ENCODE data around the gene PLXNB3. TPM values are rescaled to one million over a fixed set of nuclear protein-coding genes. Genes with fewer than 3 reads are reported as not detected.

The PLXNB3 gene
- total RNA-seq, 2 experiments from 2014 or later, result not detected

GRCh38 chrX:153722704-153723350 lies 41.2 kb upstream of the PLXNB3 start:
- intact Hi-C loops (cut with micrococcal nuclease; ENCODE audit: unreplicated experiment), result no loop called here
- Histone ChIP-seq H2AFZ (ENCODE audit: low read length) (no peak overlapping the region), H3K79me2 (ENCODE audit: insufficient read depth, low read depth, low read length) (peaks cover 22% of the 10 kb centered on the region; the same call in 1 of the 2 replicates), H3K4me1 (ENCODE audit: insufficient read depth, low read length, poor library complexity, severe bottlenecking) (peaks cover 43% of the 10 kb centered on the region), H3K9me3 (ENCODE audit: low read length) (no peaks in the 10 kb centered on the region), H3K4me2 (ENCODE audit: low read length) (peak overlapping the region; percentile 93), H3K27ac (ENCODE audit: low read depth, low read length, poor library complexity, severe bottlenecking) (peak overlapping the region; percentile 76), H3K36me3 (ENCODE audit: insufficient read depth, low read length) (peaks cover 45% of the 10 kb centered on the region), H3K4me3 (ENCODE audit: low read depth, low read length, poor library complexity, severe bottlenecking) (peak overlapping the region; percentile 85), H4K20me1 (ENCODE audit: insufficient read depth, low read length) (no peaks in the 10 kb centered on the region), H3K9me2 (ENCODE audit: insufficient read depth, low read length) (no peaks in the 10 kb centered on the region)
- no TSS peak for BruUV-seq (replicated peaks)
- ChIA-PET CTCF (ENCODE audit: unreplicated experiment) (no interaction called here), POLR2A (no interaction called here)
- TF ChIP-seq CTCF (conservative IDR thresholded peaks at IDR 0.05; ENCODE audit: low read length) (no peak), EZH2phosphoT487 (IDR thresholded peaks at IDR 0.05; ENCODE audit: borderline replicate concordance, low read depth, low read length) (no peak)
- DNase-seq (ENCODE audit: low spot score), result no peak

GRCh38 chrX:153723351-153724251 lies 40.4 kb upstream of the PLXNB3 start:
- peaks cover 50% of the 10 kb centered on the region for H3K4me1 ChIP-seq (ENCODE audit: insufficient read depth, low read length, poor library complexity, severe bottlenecking)
- ChIA-PET POLR2A (interaction anchor here (0.6 kb wide), 2 partner anchors 183 to 784 kb away, joined by 3 to 4 read pairs; no protein-coding TSS in a partner anchor), CTCF (ENCODE audit: unreplicated experiment) (interaction anchor here (0.5 kb wide), 1 partner anchor 16 kb away, joined by 4 read pairs; no protein-coding TSS in a partner anchor)
- 0 out of 2 replicates have a peak overlapping the region, but pooled peaks have one; percentile 9 for H2AFZ ChIP-seq (ENCODE audit: low read length)
- H3K9me3 ChIP-seq (ENCODE audit: low read length), result no peaks in the 10 kb centered on the region
- peak overlapping the region; percentile 76 for H3K27ac ChIP-seq (ENCODE audit: low read depth, low read length, poor library complexity, severe bottlenecking)
- peak overlapping the region; percentile 93 for H3K4me2 ChIP-seq (ENCODE audit: low read length)
- H3K36me3 ChIP-seq (ENCODE audit: insufficient read depth, low read length), result peaks cover 37% of the 10 kb centered on the region
- H3K79me2 ChIP-seq (ENCODE audit: insufficient read depth, low read depth, low read length), result peaks cover 22% of the 10 kb centered on the region; the same call in 1 of the 2 replicates
- DNase-seq (ENCODE audit: low spot score), result peak; percentile 72
- H3K4me3 ChIP-seq (ENCODE audit: low read depth, low read length, poor library complexity, severe bottlenecking), result peak overlapping the region; percentile 85
- TF ChIP-seq CTCF (conservative IDR thresholded peaks at IDR 0.05; ENCODE audit: low read length), result peak; percentile 71
- no peak for TF ChIP-seq EZH2phosphoT487 (IDR thresholded peaks at IDR 0.05; ENCODE audit: borderline replicate concordance, low read depth, low read length)
- BruUV-seq (replicated peaks), result no TSS peak
- H4K20me1 ChIP-seq (ENCODE audit: insufficient read depth, low read length), result no peaks in the 10 kb centered on the region
- intact Hi-C loops (cut with micrococcal nuclease; ENCODE audit: unreplicated experiment), result no loop called here
- H3K9me2 ChIP-seq (ENCODE audit: insufficient read depth, low read length), result no peaks in the 10 kb centered on the region

Measured in OCI-LY7 (cell line).